ENCODE results near the gene ENTPD8.
"Not testable (repeated sequence)": the region's sequence is repeated elsewhere in the genome, so short reads cannot be mapped to it uniquely, and the experiment has no call there.

Gene ENTPD8

DNA sequence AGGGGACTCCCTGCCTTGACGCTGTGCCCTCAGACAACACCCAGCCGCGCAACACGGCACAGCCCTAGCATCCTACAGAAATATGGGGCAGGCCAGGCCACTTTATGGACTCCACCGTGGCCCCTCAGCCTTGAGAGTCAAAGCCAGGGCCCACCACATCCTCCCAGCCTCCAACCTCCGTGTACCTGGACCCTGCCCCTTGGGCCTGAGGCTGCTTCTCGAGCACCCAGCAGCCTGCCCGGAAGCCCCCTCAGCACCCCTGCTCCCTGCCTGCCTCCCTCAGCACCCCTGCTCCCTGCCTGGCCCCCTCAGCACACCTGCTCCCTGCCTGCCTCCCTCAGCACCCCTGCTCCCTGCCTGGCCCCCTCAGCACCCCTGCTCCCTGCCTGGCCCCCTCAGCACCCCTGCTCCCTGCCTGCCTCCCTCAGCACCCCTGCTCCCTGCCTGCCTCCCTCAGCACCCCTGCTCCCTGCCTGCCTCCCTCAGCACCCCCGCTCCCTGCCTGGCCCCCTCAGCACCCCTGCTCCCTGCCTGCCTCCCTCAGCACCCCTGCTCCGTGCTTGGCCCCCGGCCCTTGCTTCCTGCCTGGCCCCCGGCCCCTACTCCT, 54.5 kb downstream of the ENTPD8 start:
- H3K4me1 ChIP-seq (ENCODE audit: control insufficient read depth, low read depth, low read length); H3K27ac ChIP-seq (ENCODE audit: low read length); H3K27me3 ChIP-seq (ENCODE audit: control insufficient read depth, insufficient read depth, low read length); H3K4me3 ChIP-seq (ENCODE audit: low read length); H3K36me3 ChIP-seq (ENCODE audit: control insufficient read depth, low read depth, low read length); H3K9me3 ChIP-seq (ENCODE audit: control insufficient read depth, low read depth, low read length); H3K9ac ChIP-seq (ENCODE audit: low read length): not testable (repeated sequence)

DNA sequence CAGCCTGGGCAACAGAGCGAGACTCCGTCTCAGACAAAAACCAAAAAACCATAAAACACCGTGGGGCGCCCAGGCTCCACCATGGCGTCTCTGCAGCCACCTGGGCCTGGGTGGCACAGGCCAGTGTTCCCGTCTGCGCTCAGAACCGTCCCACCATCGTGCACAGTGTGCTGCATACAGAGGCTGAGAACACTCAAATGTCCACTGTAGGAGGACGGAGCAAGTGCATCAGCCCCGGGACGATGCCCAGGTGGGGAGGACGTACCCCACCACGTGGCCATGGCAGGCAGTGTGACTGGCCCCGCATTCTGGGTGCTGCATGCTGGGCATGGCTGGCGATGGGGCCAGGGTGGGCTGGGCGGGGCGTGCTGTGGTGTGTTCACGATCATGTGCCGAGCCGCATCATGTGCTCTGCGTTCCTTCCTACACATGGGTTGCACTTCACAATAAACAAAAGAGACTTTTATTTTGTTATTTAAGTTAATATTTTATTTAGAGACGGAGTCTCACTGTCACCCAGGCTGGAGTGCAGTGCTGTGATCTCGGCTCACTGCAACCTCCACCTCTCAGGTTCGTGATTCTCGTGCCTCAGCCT, 56.0 kb downstream of the ENTPD8 start:
- H3K4me1 ChIP-seq (ENCODE audit: control insufficient read depth, low read depth, low read length): no peaks in the 10 kb centered on the region
- no peaks in the 10 kb centered on the region for H3K36me3 ChIP-seq (ENCODE audit: control insufficient read depth, low read depth, low read length)
- no peaks in the 10 kb centered on the region for H3K9me3 ChIP-seq (ENCODE audit: control insufficient read depth, low read depth, low read length)
- no peaks in the 10 kb centered on the region for H3K27me3 ChIP-seq (ENCODE audit: control insufficient read depth, insufficient read depth, low read length)
- H3K9ac ChIP-seq (ENCODE audit: low read length): no peak overlapping the region
- H3K4me3 ChIP-seq (ENCODE audit: low read length): no peak overlapping the region
- H3K27ac ChIP-seq (ENCODE audit: low read length): no peak overlapping the region
